GM23248 (cell line): ENCODE results near the gene PDE4DIP. TPM values are rescaled to one million over a fixed set of nuclear protein-coding genes. Genes with fewer than 3 reads are reported as not detected.
"Not testable (repeated sequence)": the region's sequence is repeated elsewhere in the genome, so short reads cannot be mapped to it uniquely, and the experiment has no call there.

Source experiments
- DNase-seq: peaks from one replicate; pipeline ENCODE4 v3.0.0-alpha.2; 2015
- H2AFZ ChIP-seq: fragments of 200-600 bp; sonication (generic); 2 replicates; pipeline ENCODE4 v1.6.1; 2016; ENCODE audit warnings: antibody characterized with exemption
- H3F3A ChIP-seq: fragments of 200-600 bp; sonication (generic); 2 replicates; pipeline ENCODE4 v1.6.1; 2016; ENCODE audit warnings: mild to moderate bottlenecking, antibody characterized with exemption, mixed run types; ENCODE audit not compliant: insufficient read depth
- H3K27ac ChIP-seq: fragments of 200-600 bp; sonication (generic); 2 replicates; pipeline ENCODE4 v1.5.1; 2016; ENCODE audit warnings: mild to moderate bottlenecking
- H3K27me3 ChIP-seq: fragments of 200-600 bp; sonication (generic); replicated peaks from 2 replicates; pipeline ENCODE4 v1.6.1; 2016; ENCODE audit warnings: mild to moderate bottlenecking; ENCODE audit not compliant: insufficient read depth
- H3K36me3 ChIP-seq: fragments of 200-600 bp; sonication (generic); 2 replicates; pipeline ENCODE4 v1.6.1; 2016; ENCODE audit warnings: low read depth, mild to moderate bottlenecking
- H3K4me1 ChIP-seq: fragments of 200-600 bp; sonication (generic); 2 replicates; pipeline ENCODE4 v1.6.1; 2016; ENCODE audit warnings: mild to moderate bottlenecking; ENCODE audit not compliant: insufficient read depth
- H3K4me2 ChIP-seq: fragments of 200-600 bp; sonication (generic); one replicate; pipeline ENCODE4 v1.6.1; 2016; ENCODE audit warnings: mild to moderate bottlenecking; ENCODE audit not compliant: unreplicated experiment
- H3K4me3 ChIP-seq: fragments of 200-600 bp; sonication (generic); 2 replicates; pipeline ENCODE4 v1.5.1; 2016; ENCODE audit warnings: mild to moderate bottlenecking
- H3K79me2 ChIP-seq: fragments of 200-600 bp; sonication (generic); 2 replicates; pipeline ENCODE4 v1.6.1; 2016; ENCODE audit warnings: mild to moderate bottlenecking; ENCODE audit not compliant: insufficient read depth
- H3K9ac ChIP-seq: fragments of 200-600 bp; sonication (generic); 2 replicates; pipeline ENCODE4 v1.6.1; 2016; ENCODE audit warnings: mild to moderate bottlenecking
- H3K9me2 ChIP-seq: fragments of 200-600 bp; sonication (generic); 2 replicates; pipeline ENCODE4 v1.6.1; 2016; ENCODE audit warnings: mixed run types, mild to moderate bottlenecking, moderate library complexity; ENCODE audit not compliant: insufficient read depth
- H3K9me3 ChIP-seq: fragments of 200-600 bp; sonication (generic); one replicate; pipeline ENCODE4 v1.6.1; 2017; ENCODE audit warnings: low read depth
- H4K20me1 ChIP-seq: fragments of 200-600 bp; sonication (generic); 2 replicates; pipeline ENCODE4 v1.6.0; 2016; ENCODE audit not compliant: insufficient read depth
- WGBS, 2 experiments: methylation state at CpG; one replicate each; pipeline ENCODE4 v1.1.6; 2015 to 2017; ENCODE audit warnings: low lambda C conversion rate in 2 of 2, low coverage in 1 of 2; ENCODE audit errors: missing lambda C conversion rate in 2 of 2; 5-methylcytosine and 5-hydroxymethylcytosine counted together
- in situ Hi-C: fragments of 300-500 bp; cut with MboI; formaldehyde crosslinking; loops from 2 replicates; pipeline ENCODE4 v1.15.0; 2020
- polyA plus RNA-seq: library from polyadenylated mRNA; unstranded; fragments of >200 nt; fragmentation: Nextera tagmentation; extraction: Ambion mirVana; gene quantifications from 2 replicates; pipeline ENCODE4 v1.2.1, GENCODE V29; 2016
- total RNA-seq: library from RNA; depleted of rRNA; stranded (reverse); fragments of >200 nt; shearing (Covaris generic); gene quantifications from 2 replicates; pipeline ENCODE4 v1.2.3, GENCODE V29; 2014

Gene PDE4DIP
- total and polyA plus RNA-seq, 2 experiments from 2014 or later, result 115 to 128 TPM

- H3K27me3 ChIP-seq, in situ Hi-C loops, H4K20me1 ChIP-seq, H3K36me3 ChIP-seq, H2AFZ ChIP-seq, H3F3A ChIP-seq, H3K9me3 ChIP-seq, H3K4me1 ChIP-seq, H3K9me2 ChIP-seq: not testable (repeated sequence)
- WGBS, 2 experiments, result 1 to 2% methylated on average over 24 of the region's 28 CpGs
- DNase-seq, result peak; percentile 53
- Histone ChIP-seq H3K27ac (peak overlapping the region; percentile 95), H3K79me2 (peaks cover 42% of the 10 kb centered on the region), H3K4me2 (peak overlapping the region; percentile 66), H3K9ac (peak overlapping the region; percentile 91), H3K4me3 (peak overlapping the region; percentile 78)
Observed at GRCh38 chr1:148952938-148953616, 108.8 kb downstream of the PDE4DIP start.

- H3K9me2 ChIP-seq, H4K20me1 ChIP-seq, DNase-seq, H2AFZ ChIP-seq, H3K9me3 ChIP-seq, H3K36me3 ChIP-seq, in situ Hi-C loops, H3K27me3 ChIP-seq, H3K4me1 ChIP-seq, H3F3A ChIP-seq: not testable (repeated sequence)
- Histone ChIP-seq H3K4me2 (peak overlapping the region; percentile 90), H3K27ac (peak overlapping the region; percentile 26; the same call in 1 of the 2 replicates), H3K4me3 (peak overlapping the region; percentile 78), H3K79me2 (peaks cover 47% of the 10 kb centered on the region), H3K9ac (peak overlapping the region; percentile 91)
- 14 to 16% methylated on average over 6 to 7 of the region's 7 CpGs for WGBS, 2 experiments
Observed at GRCh38 chr1:148953730-148954129, 109.5 kb downstream of the PDE4DIP start.

DNA sequence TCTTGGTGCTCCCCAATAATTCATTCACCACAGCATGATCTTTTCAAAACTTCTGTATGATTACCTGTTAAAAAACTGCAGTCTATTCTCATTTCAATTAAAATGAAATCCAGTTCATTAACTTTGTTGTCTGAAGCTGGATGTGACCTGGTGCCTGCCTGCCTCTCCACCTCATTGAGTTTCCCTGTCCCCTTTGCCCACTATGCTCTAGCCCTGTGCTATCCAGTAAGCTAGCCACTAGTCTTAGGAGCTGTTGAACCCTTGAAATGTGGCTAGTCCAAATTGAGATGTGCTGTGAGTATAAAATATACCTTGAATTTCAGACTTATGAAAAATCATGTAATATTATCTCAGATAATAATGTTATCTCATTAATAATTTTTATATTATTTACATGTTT, 114.1 kb downstream of the PDE4DIP start:
- H3K9me3 ChIP-seq, in situ Hi-C loops, H3K9me2 ChIP-seq, H4K20me1 ChIP-seq, H3K27me3 ChIP-seq, H3K27ac ChIP-seq, H3K4me1 ChIP-seq, H3K4me2 ChIP-seq, H3K4me3 ChIP-seq, DNase-seq, H3F3A ChIP-seq, H3K36me3 ChIP-seq, H2AFZ ChIP-seq, H3K9ac ChIP-seq: not testable (repeated sequence)
- H3K79me2 ChIP-seq, result peaks cover 56% of the 10 kb centered on the region

- DNase-seq, result not testable (repeated sequence)
Observed at GRCh38 chr1:148960212-148961000, 116.2 kb downstream of the PDE4DIP start.

GRCh38 chr1:148962127-148962857, 118.1 kb downstream of the PDE4DIP start:
- H3K4me3 ChIP-seq, H3K27me3 ChIP-seq, H3K4me1 ChIP-seq, H3K9ac ChIP-seq, DNase-seq, H4K20me1 ChIP-seq, H3F3A ChIP-seq, H3K9me3 ChIP-seq, H3K27ac ChIP-seq, H3K36me3 ChIP-seq, H3K9me2 ChIP-seq, in situ Hi-C loops, H2AFZ ChIP-seq, H3K4me2 ChIP-seq: not testable (repeated sequence)
- peaks cover 25% of the 10 kb centered on the region for H3K79me2 ChIP-seq
- 96 to 97% methylated on average over 3 of the region's 6 CpGs for WGBS, 2 experiments

More at GRCh38 chr1:148960212-148961000, 116.2 kb downstream of the PDE4DIP start:
- H3F3A ChIP-seq, H3K4me1 ChIP-seq, H3K27me3 ChIP-seq, in situ Hi-C loops, H3K9ac ChIP-seq, H3K27ac ChIP-seq, H3K9me2 ChIP-seq, H3K9me3 ChIP-seq, H3K36me3 ChIP-seq, H2AFZ ChIP-seq, H4K20me1 ChIP-seq, H3K4me3 ChIP-seq: not testable (repeated sequence)
- WGBS, 2 experiments, result 73 to 89% methylated on average over 1 of the region's 4 CpGs
- H3K79me2 ChIP-seq, result peaks cover 37% of the 10 kb centered on the region
- H3K4me2 ChIP-seq, result peak overlapping the region; percentile 68

- H3K27me3 ChIP-seq, H2AFZ ChIP-seq, H3K27ac ChIP-seq, in situ Hi-C loops, H3K79me2 ChIP-seq, H3K9ac ChIP-seq, H3K9me3 ChIP-seq, H3K36me3 ChIP-seq, H3K4me2 ChIP-seq, H4K20me1 ChIP-seq, H3K4me3 ChIP-seq, H3K9me2 ChIP-seq, DNase-seq, H3F3A ChIP-seq, H3K4me1 ChIP-seq: not testable (repeated sequence)
- WGBS, 2 experiments, result 9 to 10% methylated on average over 2 of the region's 2 CpGs
Observed at GRCh38 chr1:148966084-148966483, 121.9 kb downstream of the PDE4DIP start.

DNA sequence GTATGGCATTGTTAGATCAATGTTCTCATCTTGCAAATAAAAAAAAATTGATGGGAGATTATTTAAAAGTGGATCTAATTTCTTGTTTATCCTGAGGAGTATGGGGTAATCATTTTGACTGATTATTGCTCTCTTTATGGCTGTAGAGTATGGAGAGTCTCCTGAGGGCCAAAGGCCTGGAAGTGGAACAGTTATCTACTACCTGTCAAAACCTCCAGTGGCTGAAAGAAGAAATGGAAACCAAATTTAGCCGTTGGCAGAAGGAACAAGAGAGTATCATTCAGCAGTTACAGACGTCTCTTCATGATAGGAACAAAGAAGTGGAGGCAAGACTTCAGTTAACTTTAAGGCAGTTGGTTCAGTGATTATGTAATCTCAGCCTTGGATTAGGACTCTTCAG, 123.4 kb downstream of the PDE4DIP start:
- H3K4me1 ChIP-seq, H3K4me3 ChIP-seq, H3K27ac ChIP-seq, H3K27me3 ChIP-seq, H3F3A ChIP-seq, H3K9ac ChIP-seq, H4K20me1 ChIP-seq, H3K36me3 ChIP-seq, H3K79me2 ChIP-seq, H3K4me2 ChIP-seq, DNase-seq, in situ Hi-C loops, H2AFZ ChIP-seq, H3K9me3 ChIP-seq, H3K9me2 ChIP-seq: not testable (repeated sequence)
- 89 to 92% methylated on average over 1 to 2 of the region's 2 CpGs for WGBS, 2 experiments
